GM12875 (cell line): ENCODE results near the gene CAPN2.

Experiments used
- H3K4me3 ChIP-seq: one replicate; pipeline ENCODE4 v1.5.1; 2011; ENCODE audit warnings: low read depth, low read length, control low read depth
- CTCF ChIP-seq: IDR thresholded peaks from 2 replicates; pipeline ENCODE4 v1.5.1; 2011; ENCODE audit warnings: low read depth, mild to moderate bottlenecking, control low read depth, inconsistent platforms, low read length, moderate library complexity, borderline replicate concordance; ENCODE audit not compliant: insufficient read depth

Gene CAPN2

GRCh38 chr1:223820971-223821370, 108.6 kb downstream of the CAPN2 start:
- TF ChIP-seq CTCF: no peak
- no peak overlapping the region for H3K4me3 ChIP-seq

- no peak for TF ChIP-seq CTCF
- no peak overlapping the region for H3K4me3 ChIP-seq
These were observed 111.9 kb downstream of the CAPN2 start for GRCh38 chr1:223824287-223824686.

- TF ChIP-seq CTCF: no peak
- no peak overlapping the region for H3K4me3 ChIP-seq
These were observed 112.4 kb downstream of the CAPN2 start for GRCh38 chr1:223824712-223825111.
